MM.1S (cell line): ENCODE data around the gene COL6A2.

ENCODE experiments used
- EZH2 ChIP-seq: fragments of 300-600 bp; sonication (generic); optimal IDR thresholded peaks from 2 replicates; pipeline ENCODE3; 2017; ENCODE audit warnings: low read depth, mild to moderate bottlenecking, antibody characterized with exemption, low read length, mixed read lengths
- EZH2phosphoT487 ChIP-seq: fragments of 300-600 bp; sonication (generic); IDR thresholded peaks from 2 replicates; pipeline ENCODE4 v1.6.1; 2018; ENCODE audit warnings: antibody characterized with exemption, low read length
- TF ChIP-seq, protein P1 (sequence below): fragments of 300-600 bp; sonication (generic); IDR thresholded peaks from 2 replicates; pipeline ENCODE4 v1.5.1; 2016; ENCODE audit warnings: antibody characterized with exemption, low read length, mixed read lengths

GRCh38 chr21:46059195-46059594, 38.7 kb upstream of the COL6A2 start:
- TF ChIP-seq EZH2: no peak
- TF ChIP-seq, protein P1, sequence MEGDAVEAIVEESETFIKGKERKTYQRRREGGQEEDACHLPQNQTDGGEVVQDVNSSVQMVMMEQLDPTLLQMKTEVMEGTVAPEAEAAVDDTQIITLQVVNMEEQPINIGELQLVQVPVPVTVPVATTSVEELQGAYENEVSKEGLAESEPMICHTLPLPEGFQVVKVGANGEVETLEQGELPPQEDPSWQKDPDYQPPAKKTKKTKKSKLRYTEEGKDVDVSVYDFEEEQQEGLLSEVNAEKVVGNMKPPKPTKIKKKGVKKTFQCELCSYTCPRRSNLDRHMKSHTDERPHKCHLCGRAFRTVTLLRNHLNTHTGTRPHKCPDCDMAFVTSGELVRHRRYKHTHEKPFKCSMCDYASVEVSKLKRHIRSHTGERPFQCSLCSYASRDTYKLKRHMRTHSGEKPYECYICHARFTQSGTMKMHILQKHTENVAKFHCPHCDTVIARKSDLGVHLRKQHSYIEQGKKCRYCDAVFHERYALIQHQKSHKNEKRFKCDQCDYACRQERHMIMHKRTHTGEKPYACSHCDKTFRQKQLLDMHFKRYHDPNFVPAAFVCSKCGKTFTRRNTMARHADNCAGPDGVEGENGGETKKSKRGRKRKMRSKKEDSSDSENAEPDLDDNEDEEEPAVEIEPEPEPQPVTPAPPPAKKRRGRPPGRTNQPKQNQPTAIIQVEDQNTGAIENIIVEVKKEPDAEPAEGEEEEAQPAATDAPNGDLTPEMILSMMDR: no peak
- no peak for TF ChIP-seq EZH2phosphoT487
